SH-SY5Y (cell line): ENCODE measurements around the gene CDCA7L.

Experiments used
- GATA2 ChIP-seq: IDR thresholded peaks from 2 replicates; pipeline ENCODE4 v1.6.1; 2011; ENCODE audit warnings: mild to moderate bottlenecking, low read depth, low read length
- GATA3 ChIP-seq: IDR thresholded peaks from 2 replicates; pipeline ENCODE4 v1.6.1; 2011; ENCODE audit warnings: low read depth, mild to moderate bottlenecking, low read length, moderate library complexity

GRCh38 chr7:21947056-21947455 lies 1.4 kb upstream of the CDCA7L start:
- TF ChIP-seq GATA2 (no peak), GATA3 (no peak)
